ENCODE results near the gene APOA4.

APOA4 gene

DNA sequence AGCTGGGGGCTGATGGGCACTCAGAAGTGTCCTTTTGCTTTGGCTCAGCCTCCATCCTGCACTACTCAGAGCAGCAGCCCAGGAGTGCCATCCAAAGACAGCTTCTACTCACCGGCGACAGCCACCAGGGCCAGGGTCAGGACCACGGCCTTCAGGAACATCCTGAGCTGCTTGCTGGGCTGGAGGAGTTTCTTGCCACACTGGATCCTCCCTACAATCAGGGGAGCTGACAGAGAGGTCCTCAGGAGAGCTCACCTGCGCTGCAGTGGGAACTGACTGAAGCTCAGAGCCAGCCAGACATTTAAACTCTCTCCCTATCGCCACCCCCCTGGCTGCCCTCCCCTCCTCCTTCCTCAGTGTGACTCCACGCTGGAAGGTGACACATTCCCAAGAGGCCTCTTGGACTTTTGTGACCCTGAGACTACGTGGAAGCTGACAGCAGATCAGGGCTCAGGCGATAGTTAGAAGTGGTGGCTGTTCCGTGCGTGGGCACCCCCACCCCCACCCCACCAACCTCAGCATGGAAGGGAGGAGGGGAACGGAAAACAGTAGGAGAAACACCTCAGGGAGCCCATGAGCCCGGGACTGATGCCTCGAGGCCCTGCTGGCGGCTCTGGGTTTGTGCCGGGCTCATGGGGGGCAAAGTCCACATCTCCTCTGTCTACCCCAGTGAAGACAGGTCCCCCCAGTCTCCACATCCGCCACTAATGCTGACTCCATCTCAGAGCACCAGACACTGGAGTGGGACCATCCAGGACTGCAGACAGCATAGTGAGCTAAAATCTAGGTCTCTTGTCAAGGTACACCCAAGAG, at the start of gene APOA4:
TSS of gene APOA4 (minus strand) at position 274 of the 813 bp plus-strand sequence. CDS start at position 161, 113 bp downstream.
- Histone ChIP-seq H3K4me1 (ENCODE audit: control insufficient read depth, insufficient read depth, low read length) (no peaks in the 10 kb centered on the region), H3K9ac (ENCODE audit: low read length) (no peak within 1 kb of the TSS), H3K36me3 (ENCODE audit: control insufficient read depth, insufficient read depth, low read length) (no peaks in the 10 kb centered on the region), H3K4me3 (ENCODE audit: low read length) (no peak within 1 kb of the TSS), H3K27me3 (ENCODE audit: control insufficient read depth, insufficient read depth, low read length) (no peaks in the 10 kb centered on the region), H3K9me3 (ENCODE audit: control insufficient read depth, low read length) (no peaks in the 10 kb centered on the region)

GRCh38 chr11:116871248-116871647, 48.1 kb upstream of the APOA4 start:
- Histone ChIP-seq H3K4me3 (ENCODE audit: low read length) (no peak overlapping the region), H3K36me3 (ENCODE audit: control insufficient read depth, insufficient read depth, low read length) (peaks cover 24% of the 10 kb centered on the region), H3K4me1 (ENCODE audit: control insufficient read depth, insufficient read depth, low read length) (no peaks in the 10 kb centered on the region), H3K27me3 (ENCODE audit: control insufficient read depth, insufficient read depth, low read length) (no peaks in the 10 kb centered on the region), H3K9ac (ENCODE audit: low read length) (no peak overlapping the region), H3K9me3 (ENCODE audit: control insufficient read depth, low read length) (no peaks in the 10 kb centered on the region)

DNA sequence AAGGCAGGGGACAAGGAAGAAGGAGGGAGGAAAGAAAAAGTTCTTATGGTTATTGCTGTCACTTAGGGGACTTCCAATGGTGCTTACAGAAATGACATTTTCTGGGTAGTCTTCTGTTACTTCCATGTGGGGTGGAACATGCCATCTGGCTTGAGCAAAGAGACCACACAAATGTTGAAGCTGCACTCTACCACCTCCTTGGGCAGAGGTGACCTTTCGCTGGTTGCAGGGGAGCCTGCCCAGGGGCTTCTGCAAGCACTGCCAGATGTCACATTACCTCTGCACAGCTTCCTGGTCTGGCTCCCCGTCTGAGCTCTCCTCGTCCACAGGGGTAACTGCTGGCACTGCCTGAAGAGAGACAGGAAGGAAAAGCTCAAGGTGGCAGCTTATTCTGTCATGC, 47.0 kb upstream of the APOA4 start:
- no peaks in the 10 kb centered on the region for H3K9me3 ChIP-seq (ENCODE audit: control insufficient read depth, low read length)
- H3K4me1 ChIP-seq (ENCODE audit: control insufficient read depth, insufficient read depth, low read length): no peaks in the 10 kb centered on the region
- H3K27me3 ChIP-seq (ENCODE audit: control insufficient read depth, insufficient read depth, low read length): no peaks in the 10 kb centered on the region
- H3K4me3 ChIP-seq (ENCODE audit: low read length): no peak overlapping the region
- H3K36me3 ChIP-seq (ENCODE audit: control insufficient read depth, insufficient read depth, low read length): peaks cover 27% of the 10 kb centered on the region
- H3K9ac ChIP-seq (ENCODE audit: low read length): no peak overlapping the region

DNA sequence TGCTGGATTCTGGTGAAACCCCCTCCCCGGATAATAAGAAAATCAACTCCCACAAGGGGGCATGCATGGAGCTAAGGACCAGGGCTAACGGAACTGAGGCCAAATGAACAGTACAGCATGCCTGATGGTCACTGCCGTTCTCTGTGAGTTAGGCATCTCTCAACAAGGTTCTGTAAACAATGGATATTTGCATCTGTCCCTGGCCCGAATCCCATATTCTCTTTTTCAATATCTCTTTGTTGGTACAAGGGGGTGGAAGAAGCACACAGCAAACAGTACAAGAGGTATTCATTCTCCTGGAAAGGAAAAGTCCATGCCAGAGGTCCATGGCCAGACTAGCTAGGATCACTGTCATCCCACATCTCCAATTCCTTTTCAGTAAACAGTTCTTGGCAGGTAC, 46.5 kb upstream of the APOA4 start:
- Histone ChIP-seq H3K9me3 (ENCODE audit: control insufficient read depth, low read length) (no peaks in the 10 kb centered on the region), H3K4me1 (ENCODE audit: control insufficient read depth, insufficient read depth, low read length) (no peaks in the 10 kb centered on the region), H3K4me3 (ENCODE audit: low read length) (no peak overlapping the region), H3K27me3 (ENCODE audit: control insufficient read depth, insufficient read depth, low read length) (no peaks in the 10 kb centered on the region), H3K36me3 (ENCODE audit: control insufficient read depth, insufficient read depth, low read length) (peaks cover 30% of the 10 kb centered on the region), H3K9ac (ENCODE audit: low read length) (no peak overlapping the region)

DNA sequence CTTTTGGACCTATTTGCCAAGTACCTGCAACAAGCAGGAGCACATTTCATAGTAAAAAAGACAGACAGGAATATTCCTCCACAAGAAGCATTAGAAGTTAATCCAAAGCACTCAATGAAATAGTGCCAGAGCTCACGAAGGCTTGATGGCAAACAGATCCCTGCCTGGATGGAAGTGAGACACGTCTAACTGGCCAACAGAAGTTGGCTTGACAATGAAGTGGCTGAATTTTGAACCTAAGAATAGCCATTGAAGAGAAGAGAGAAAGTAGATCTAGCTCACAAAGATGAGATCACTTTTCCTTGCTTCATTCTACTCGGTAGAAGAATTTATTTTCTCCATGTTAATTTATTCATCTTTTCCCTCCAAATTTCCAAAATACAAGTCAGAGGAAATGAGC, 45.0 kb upstream of the APOA4 start:
- Histone ChIP-seq H3K4me1 (ENCODE audit: control insufficient read depth, insufficient read depth, low read length) (no peaks in the 10 kb centered on the region), H3K9ac (ENCODE audit: low read length) (no peak overlapping the region), H3K27me3 (ENCODE audit: control insufficient read depth, insufficient read depth, low read length) (no peaks in the 10 kb centered on the region), H3K9me3 (ENCODE audit: control insufficient read depth, low read length) (no peaks in the 10 kb centered on the region), H3K36me3 (ENCODE audit: control insufficient read depth, insufficient read depth, low read length) (peaks cover 25% of the 10 kb centered on the region), H3K4me3 (ENCODE audit: low read length) (no peak overlapping the region)

GRCh38 chr11:116867619-116868018, 44.5 kb upstream of the APOA4 start:
- Histone ChIP-seq H3K9ac (ENCODE audit: low read length) (no peak overlapping the region), H3K9me3 (ENCODE audit: control insufficient read depth, low read length) (no peaks in the 10 kb centered on the region), H3K4me3 (ENCODE audit: low read length) (no peak overlapping the region), H3K4me1 (ENCODE audit: control insufficient read depth, insufficient read depth, low read length) (no peaks in the 10 kb centered on the region), H3K36me3 (ENCODE audit: control insufficient read depth, insufficient read depth, low read length) (peaks cover 25% of the 10 kb centered on the region), H3K27me3 (ENCODE audit: control insufficient read depth, insufficient read depth, low read length) (no peaks in the 10 kb centered on the region)

DNA sequence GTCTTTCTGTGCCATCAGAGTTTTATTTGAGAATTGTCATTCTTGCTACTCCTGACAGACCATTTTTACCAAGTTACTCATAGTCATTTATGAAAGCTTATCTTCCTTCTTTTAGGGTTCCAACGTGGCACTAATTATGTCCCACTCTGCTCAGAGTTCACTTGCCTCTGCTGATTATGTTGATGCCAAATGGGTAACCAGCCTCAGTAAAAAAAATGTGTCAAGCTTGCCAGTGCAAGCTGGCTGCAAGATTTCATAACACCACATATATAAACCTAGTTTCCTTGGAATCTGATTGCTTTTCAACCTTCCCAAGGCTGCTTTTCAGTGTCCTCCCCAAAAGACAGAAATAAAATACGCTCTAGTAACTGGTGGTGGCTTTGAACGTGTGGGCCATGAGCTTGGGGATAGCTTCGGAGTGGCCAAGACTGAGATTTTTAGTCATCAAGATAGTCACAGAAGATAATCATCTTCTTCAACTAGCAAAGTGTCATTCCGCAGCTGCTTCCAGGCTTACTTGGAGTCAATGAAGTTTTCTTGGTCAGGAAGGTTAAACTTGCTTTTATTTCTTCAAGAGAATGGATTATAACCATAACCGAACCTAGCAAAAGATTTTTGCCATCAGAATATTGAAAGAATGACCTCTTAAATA, 43.8 kb upstream of the APOA4 start:
- H3K4me3 ChIP-seq (ENCODE audit: low read length): no peak overlapping the region
- H3K9me3 ChIP-seq (ENCODE audit: control insufficient read depth, low read length): no peaks in the 10 kb centered on the region
- peaks cover 29% of the 10 kb centered on the region for H3K36me3 ChIP-seq (ENCODE audit: control insufficient read depth, insufficient read depth, low read length)
- no peak overlapping the region for H3K9ac ChIP-seq (ENCODE audit: low read length)
- H3K4me1 ChIP-seq (ENCODE audit: control insufficient read depth, insufficient read depth, low read length): no peaks in the 10 kb centered on the region
- no peaks in the 10 kb centered on the region for H3K27me3 ChIP-seq (ENCODE audit: control insufficient read depth, insufficient read depth, low read length)

- Histone ChIP-seq H3K9ac (ENCODE audit: low read length) (no peak overlapping the region), H3K36me3 (ENCODE audit: control insufficient read depth, insufficient read depth, low read length) (peaks cover 30% of the 10 kb centered on the region), H3K27me3 (ENCODE audit: control insufficient read depth, insufficient read depth, low read length) (no peaks in the 10 kb centered on the region), H3K4me3 (ENCODE audit: low read length) (no peak overlapping the region), H3K9me3 (ENCODE audit: control insufficient read depth, low read length) (no peaks in the 10 kb centered on the region), H3K4me1 (ENCODE audit: control insufficient read depth, insufficient read depth, low read length) (no peaks in the 10 kb centered on the region)
Observed at GRCh38 chr11:116865696-116866095, 42.6 kb upstream of the APOA4 start.

DNA sequence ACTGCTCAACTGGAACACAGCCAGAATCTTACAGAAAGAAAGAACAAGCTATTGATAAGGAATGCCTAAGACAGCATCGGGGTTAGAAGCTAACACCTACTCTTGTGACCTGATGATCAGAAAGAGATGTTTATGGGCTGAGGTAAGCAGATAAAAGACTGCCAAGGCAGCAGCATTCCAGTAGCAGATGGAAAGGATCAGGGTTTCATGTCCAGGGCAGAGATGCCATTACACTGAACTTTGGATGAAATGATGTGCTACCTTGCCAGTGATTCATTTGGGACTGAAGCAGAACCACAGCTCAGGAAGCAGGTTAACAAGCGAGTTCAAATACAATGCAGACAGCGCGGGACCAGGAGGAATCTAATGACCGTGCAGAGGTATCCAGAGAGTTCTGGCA, 41.4 kb upstream of the APOA4 start:
- Histone ChIP-seq H3K4me1 (ENCODE audit: control insufficient read depth, insufficient read depth, low read length) (no peaks in the 10 kb centered on the region), H3K36me3 (ENCODE audit: control insufficient read depth, insufficient read depth, low read length) (peaks cover 25% of the 10 kb centered on the region), H3K4me3 (ENCODE audit: low read length) (no peak overlapping the region), H3K27me3 (ENCODE audit: control insufficient read depth, insufficient read depth, low read length) (no peaks in the 10 kb centered on the region), H3K9ac (ENCODE audit: low read length) (no peak overlapping the region), H3K9me3 (ENCODE audit: control insufficient read depth, low read length) (no peaks in the 10 kb centered on the region)

- Histone ChIP-seq H3K4me3 (ENCODE audit: low read length) (no peak overlapping the region), H3K36me3 (ENCODE audit: control insufficient read depth, insufficient read depth, low read length) (peaks cover 23% of the 10 kb centered on the region), H3K27me3 (ENCODE audit: control insufficient read depth, insufficient read depth, low read length) (no peaks in the 10 kb centered on the region), H3K9ac (ENCODE audit: low read length) (no peak overlapping the region), H3K4me1 (ENCODE audit: control insufficient read depth, insufficient read depth, low read length) (no peaks in the 10 kb centered on the region), H3K9me3 (ENCODE audit: control insufficient read depth, low read length) (no peaks in the 10 kb centered on the region)
Observed at GRCh38 chr11:116862951-116863350, 39.8 kb upstream of the APOA4 start.

- Histone ChIP-seq H3K4me1 (ENCODE audit: control insufficient read depth, insufficient read depth, low read length) (no peaks in the 10 kb centered on the region), H3K4me3 (ENCODE audit: low read length) (no peak overlapping the region), H3K9me3 (ENCODE audit: control insufficient read depth, low read length) (no peaks in the 10 kb centered on the region), H3K36me3 (ENCODE audit: control insufficient read depth, insufficient read depth, low read length) (peaks cover 15% of the 10 kb centered on the region), H3K27me3 (ENCODE audit: control insufficient read depth, insufficient read depth, low read length) (no peaks in the 10 kb centered on the region), H3K9ac (ENCODE audit: low read length) (no peak overlapping the region)
Observed at GRCh38 chr11:116862185-116862584, 39.1 kb upstream of the APOA4 start.

GRCh38 chr11:116861539-116861938, 38.4 kb upstream of the APOA4 start:
- no peaks in the 10 kb centered on the region for H3K4me1 ChIP-seq (ENCODE audit: control insufficient read depth, insufficient read depth, low read length)
- H3K4me3 ChIP-seq (ENCODE audit: low read length): no peak overlapping the region
- H3K9ac ChIP-seq (ENCODE audit: low read length): no peak overlapping the region
- peaks cover 12% of the 10 kb centered on the region for H3K36me3 ChIP-seq (ENCODE audit: control insufficient read depth, insufficient read depth, low read length)
- no peaks in the 10 kb centered on the region for H3K27me3 ChIP-seq (ENCODE audit: control insufficient read depth, insufficient read depth, low read length)
- H3K9me3 ChIP-seq (ENCODE audit: control insufficient read depth, low read length): no peaks in the 10 kb centered on the region

Measured in mucosa of stomach (tissue), 1 donor.